ENCODE measurements around the gene COPS7A.
"Not testable (repeated sequence)": the region's sequence is repeated elsewhere in the genome, so short reads cannot be mapped to it uniquely, and the experiment has no call there.

The COPS7A gene

GRCh38 chr12:6701078-6701768 lies 22.6 kb upstream of the COPS7A start:
- DNase-seq = no peak

GRCh38 chr12:6703631-6704030 lies 20.2 kb upstream of the COPS7A start:
- no peak for DNase-seq

DNA sequence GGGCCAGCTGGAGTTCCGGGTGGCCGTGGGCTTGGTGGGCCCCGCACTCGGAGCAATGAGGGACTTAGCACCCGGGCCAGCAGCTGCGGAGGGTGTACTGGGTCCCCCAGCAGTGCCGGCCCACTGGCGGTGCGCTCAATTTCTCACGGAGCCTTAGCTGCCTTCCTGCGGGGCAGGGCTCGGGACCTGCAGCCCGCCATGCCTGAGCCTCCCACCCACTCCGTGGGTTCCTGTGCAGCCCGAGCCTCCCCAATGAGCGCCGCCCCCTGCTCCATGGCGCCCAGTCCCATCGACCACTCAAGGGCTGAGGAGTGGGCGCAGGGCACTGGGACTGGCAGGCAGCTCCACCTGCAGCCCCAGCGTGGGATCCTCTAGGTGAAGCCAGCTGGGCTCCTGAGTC lies 15.5 kb upstream of the COPS7A start:
- not testable (repeated sequence) for DNase-seq

- no peak for DNase-seq
Measured at GRCh38 chr12:6708960-6709394, 14.9 kb upstream of the COPS7A start.

- not testable (repeated sequence) for DNase-seq
Measured at GRCh38 chr12:6716031-6716873, 7.6 kb upstream of the COPS7A start.

GRCh38 chr12:6716874-6717437 lies 6.9 kb upstream of the COPS7A start:
- DNase-seq = no peak

DNA sequence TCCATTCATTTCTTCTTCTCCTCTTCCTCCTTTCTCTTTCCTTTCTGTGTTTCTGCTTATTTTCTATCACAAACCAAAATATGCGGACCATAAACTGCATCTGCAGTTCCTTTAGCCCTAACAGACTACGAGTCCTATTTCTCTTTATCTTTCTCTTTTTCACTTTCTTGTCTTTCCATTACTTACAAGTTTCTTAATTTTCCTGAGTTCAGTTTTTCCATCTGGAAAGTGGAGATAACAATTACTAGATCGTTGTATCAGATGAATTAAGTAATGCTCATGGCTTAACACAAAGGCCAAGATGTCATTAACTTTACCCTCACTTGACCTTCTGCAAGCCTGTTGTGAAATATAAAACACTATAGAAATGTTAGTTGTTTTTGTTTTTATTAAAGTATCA lies 983 bp upstream of the COPS7A start:
- DNase-seq = no peak

GRCh38 chr12:6724409-6724797 lies 557 bp downstream of the COPS7A start:
- DNase-seq = no peak

DNA sequence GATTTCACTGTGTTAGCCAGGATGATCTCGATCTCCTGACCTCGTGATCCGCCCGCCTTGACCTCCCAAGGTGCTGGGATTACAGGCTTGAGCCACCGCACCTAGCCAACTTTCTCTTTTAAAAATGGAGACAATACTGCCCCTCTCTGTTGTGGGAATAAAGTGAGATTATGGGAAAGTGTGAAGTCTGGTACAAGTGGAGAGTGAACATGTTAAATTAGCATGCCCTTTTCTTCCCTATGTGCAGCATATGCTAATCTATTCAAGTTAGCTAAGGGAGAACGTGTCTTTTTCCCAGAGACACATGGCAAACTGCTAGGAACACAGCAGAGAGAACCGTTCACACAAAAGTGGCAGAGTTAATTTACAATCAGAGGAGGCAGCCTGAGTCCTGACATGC lies 1.5 kb downstream of the COPS7A start:
- no peak for DNase-seq

- no peak for DNase-seq
Measured at GRCh38 chr12:6729186-6729585, 5.3 kb downstream of the COPS7A start.

- DNase-seq = no peak
Measured at GRCh38 chr12:6730169-6730568, 6.3 kb downstream of the COPS7A start.

DNA sequence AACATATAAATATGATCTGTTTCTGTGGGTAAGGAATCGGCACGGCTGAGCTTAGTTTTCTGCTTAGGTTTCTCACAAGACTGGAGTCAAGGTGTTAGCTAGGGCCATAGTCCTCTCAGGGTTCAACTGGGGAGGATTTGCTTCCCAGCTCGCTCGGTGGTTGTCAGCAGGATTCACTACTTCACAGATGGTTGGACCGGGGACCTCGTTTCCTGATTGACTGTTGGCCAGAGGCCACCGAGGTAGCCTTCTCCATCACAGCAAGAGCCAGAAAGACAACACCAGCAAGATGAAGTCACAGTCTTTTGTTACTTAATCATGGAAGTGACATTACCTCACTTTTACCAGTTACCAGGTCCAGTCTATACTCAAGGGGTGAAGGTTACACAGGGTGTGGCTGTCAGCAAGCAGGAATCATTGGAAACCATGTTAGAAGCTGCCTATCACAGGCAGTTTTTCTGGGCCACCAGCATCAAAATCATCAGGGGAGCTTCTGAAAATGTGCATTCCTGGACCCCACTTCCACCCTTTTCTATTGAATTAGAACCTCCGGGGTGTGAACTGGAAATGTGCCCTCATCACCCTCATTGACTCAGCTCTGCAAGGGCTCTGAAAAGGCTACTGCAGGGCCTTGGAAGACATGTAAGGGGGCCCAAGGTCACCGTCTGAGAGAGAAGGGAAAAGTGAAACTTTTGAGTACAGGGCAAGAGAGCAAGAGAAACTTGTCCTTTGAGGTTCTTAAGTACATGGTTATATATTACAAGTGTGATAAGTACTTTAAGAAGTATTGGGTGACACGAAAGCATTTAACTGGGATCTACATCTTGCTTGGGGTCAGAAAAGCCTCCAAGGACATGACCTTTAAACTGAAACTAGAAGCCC lies 10.9 kb downstream of the COPS7A start:
- no peak for DNase-seq

DNA sequence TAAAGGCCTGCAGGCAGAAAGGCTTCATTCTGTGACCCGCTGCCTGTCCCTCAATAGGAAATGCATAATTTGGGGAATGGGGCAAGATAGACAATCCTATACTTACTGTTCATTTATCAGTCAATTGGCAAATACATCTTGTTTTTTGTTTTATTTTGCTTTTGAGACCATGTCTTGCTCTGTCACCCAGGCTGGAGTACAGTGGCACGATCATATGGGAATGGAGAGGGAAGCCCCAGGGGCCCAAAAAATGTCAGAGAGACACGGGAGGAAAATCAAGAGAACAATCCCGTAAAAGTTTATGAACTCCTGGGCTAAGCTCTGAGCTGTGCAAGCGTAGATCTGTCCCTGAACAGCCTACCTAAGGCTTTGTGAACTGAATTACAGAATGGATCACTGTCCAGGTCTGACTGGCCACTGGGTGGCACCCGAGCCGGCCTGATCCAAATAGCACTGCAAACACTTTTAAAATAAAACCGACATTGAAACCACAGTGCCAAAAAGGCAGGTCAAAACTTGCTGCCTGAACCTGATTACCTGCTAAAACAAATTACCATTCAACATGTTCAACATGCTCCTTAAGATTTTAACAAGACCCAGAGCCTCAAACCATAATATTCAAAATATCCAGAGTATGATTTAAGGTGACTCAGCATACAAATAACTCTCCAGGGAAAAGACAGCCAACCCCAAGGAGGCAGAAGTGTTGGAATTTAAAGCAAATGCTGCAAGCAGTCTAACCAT lies 11.8 kb downstream of the COPS7A start:
- peak; percentile 79 for DNase-seq

DNA sequence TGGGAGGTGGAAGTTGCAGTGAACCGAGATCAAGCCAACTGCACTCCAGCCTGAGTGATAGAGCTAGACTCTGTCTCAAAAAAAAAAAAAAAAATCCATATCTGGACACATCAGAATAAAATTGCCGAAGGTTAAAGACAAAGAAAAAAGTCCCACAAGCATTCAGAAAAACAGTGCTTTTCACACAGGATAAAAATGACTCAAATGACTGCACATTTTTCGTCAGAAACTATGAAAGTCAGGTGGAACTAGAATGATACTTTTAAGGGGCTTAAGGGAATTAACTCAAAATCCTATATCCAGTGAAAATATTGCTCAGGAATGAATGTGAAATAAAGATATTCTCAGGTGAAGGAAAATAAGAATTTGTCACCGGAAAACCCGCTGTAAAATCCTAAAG lies 12.9 kb downstream of the COPS7A start:
- DNase-seq = no peak

- not testable (repeated sequence) for DNase-seq
Measured at GRCh38 chr12:6742080-6742479, 18.2 kb downstream of the COPS7A start.

- DNase-seq = no peak
Measured at GRCh38 chr12:6742834-6743233, 19.0 kb downstream of the COPS7A start.

DNA sequence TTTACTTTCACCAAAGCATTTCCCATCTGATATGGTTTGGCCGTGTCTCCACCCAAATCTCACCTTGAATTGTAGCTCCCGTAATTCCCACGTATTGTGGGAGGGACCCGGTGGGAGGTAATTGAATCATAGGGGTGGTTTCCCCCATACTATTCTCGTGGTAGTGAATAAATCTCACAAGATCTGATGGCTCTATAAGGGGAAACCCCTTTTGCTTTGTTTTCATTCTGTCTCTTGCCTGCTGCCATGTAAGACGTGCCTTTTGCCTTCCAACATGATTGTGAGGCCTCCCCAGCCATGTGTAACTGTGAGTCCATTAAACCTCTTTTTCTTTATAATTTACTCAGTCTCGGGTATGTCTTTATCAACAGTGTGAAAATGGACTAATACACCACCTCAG lies 19.5 kb downstream of the COPS7A start:
- not testable (repeated sequence) for DNase-seq

DNA sequence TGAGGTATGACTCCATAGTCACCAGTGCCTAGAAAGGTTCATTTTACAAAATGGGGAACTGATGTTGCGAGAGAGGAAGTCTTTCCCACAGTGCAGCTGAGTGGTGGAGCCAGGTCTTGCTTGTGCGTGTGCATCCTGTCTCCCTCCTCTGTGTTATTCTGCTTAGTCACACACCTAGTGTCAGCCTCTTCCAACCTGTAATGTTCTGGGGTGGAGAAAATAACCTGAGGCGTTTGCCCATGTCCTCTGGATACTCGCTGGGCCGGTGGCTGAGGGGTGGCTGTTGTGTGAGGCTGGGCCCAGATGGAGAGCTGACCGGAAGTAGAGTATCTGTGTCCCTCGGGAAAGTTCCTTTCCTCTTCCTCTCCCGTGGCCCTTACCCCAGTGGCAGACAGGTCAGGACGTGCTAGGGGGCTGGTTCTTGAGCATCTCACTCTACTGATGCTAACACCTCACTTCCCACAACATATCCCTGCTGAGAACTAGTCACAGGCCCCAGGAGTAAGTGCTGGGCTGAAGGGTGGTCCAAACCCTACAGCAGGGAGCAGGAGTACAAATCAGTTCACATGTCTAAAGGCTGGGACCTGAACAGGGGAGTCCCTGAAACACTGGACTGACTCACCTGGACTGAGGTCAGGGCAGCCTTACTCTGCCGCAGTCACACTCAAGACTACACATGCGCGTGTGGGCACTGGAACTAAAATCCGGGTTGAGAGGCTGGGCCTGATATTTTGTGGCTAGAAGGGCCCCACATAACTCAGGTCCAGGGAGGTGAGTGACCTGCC lies 22.1 kb downstream of the COPS7A start:
- no peak for DNase-seq

DNA sequence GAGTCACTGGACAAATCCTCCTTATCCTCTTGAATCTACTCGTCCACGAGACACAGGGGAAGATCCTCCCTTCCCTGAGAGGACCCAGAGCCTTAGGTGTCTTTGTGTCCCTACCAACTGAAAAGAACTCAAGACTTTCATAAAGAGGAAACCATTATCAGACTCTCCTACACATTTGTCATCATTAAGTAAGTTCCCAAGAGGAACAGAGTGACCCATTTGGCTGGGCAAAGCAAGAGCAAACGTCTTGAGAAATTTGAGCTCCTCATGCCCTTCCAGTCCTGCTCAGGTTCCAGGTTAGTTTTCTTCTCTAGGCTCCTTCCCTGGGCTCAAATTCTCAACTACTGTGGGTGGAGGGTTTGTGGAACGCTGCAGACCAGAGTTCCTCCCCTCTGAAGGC lies 23.4 kb downstream of the COPS7A start:
- DNase-seq = no peak

DNA sequence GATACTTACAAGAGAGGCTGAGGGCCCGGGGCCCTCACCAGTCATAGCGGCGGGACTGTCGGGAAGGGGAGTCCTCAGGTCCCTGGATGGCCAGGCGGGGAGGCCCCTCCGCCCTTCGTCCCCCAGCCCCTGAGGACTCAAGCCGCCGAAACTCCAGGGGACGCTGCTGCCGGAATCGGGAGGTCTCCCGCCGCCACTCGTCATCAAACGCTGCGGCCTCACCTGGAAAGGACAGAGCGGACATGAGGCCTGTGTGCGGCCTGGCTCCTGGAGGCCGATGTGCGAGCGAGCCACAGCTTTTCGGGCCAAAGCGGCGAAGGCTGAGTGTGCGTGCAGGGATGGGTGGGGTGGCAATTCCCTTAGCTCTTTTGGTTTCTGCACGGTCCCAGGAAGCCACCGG lies 24.9 kb downstream of the COPS7A start:
- DNase-seq = no peak

- no peak for DNase-seq
Measured at GRCh38 chr12:6750506-6750905, 26.7 kb downstream of the COPS7A start.

Data from fibroblast of upper back skin (primary cell).